IMR-90 (cell line): ENCODE results near the gene PMM1. TPM values are rescaled to one million over a fixed set of nuclear protein-coding genes. Genes with fewer than 3 reads are reported as not detected.

Experiments used
- ATAC-seq: fragments of 200-7000 bp; cut with Tn5 transposase; 2 replicates; pipeline ENCODE4 v1.9.1; 2020; ENCODE audit warnings: low read depth, mild to moderate bottlenecking, moderate library complexity
- BruUV-seq: library from RNA; stranded (reverse); fragments of 400-500 nt; replicated peaks from 2 replicates; lab custom pipeline; 2021; lab: Mats Ljungman, UMichigan
- CTCF ChIA-PET: fragments of 300-600 bp; formaldehyde crosslinking; extraction: SDS; loops from one replicate; lab custom pipeline; 2021; ENCODE audit warnings: antibody characterized with exemption; lab: Yijun Ruan, JAX
- POLR2A ChIA-PET: fragments of 300-600 bp; sonication (Branson Sonifier 250); formaldehyde crosslinking; loops from one replicate; lab custom pipeline; 2022; ENCODE audit warnings: antibody characterized with exemption; ENCODE audit not compliant: unreplicated experiment; lab: Charles Lee
- DNase-seq: peaks from one replicate; pipeline ENCODE4 v3.0.0; 2013
- H2AFZ ChIP-seq: replicated peaks from 2 replicates; pipeline ENCODE3; 2013; ENCODE audit warnings: low read length, mild to moderate bottlenecking; ENCODE audit not compliant: poor library complexity
- H2AK5ac ChIP-seq: 2 replicates; pipeline ENCODE4 v1.6.1; 2013; ENCODE audit warnings: low read depth, low read length, inconsistent platforms
- H2AK9ac ChIP-seq: replicated peaks from 2 replicates; pipeline ENCODE3; 2013; ENCODE audit warnings: mild to moderate bottlenecking, low read depth, low read length, moderate library complexity; ENCODE audit not compliant: poor library complexity
- H2BK120ac ChIP-seq: 2 replicates; pipeline ENCODE4 v1.6.1; 2013; ENCODE audit warnings: low read depth, low read length, inconsistent platforms
- H2BK15ac ChIP-seq: 3 replicates; pipeline ENCODE4 v1.6.1; 2013; ENCODE audit warnings: low read depth, low read length, inconsistent platforms
- H2BK20ac ChIP-seq: 2 replicates; pipeline ENCODE4 v1.6.1; 2013; ENCODE audit warnings: low read depth, mild to moderate bottlenecking, inconsistent platforms, low read length, moderate library complexity
- H2BK5ac ChIP-seq: 2 replicates; pipeline ENCODE4 v1.6.1; 2013; ENCODE audit warnings: mild to moderate bottlenecking, low read depth, low read length, inconsistent platforms; ENCODE audit not compliant: poor library complexity, severe bottlenecking
- H3K14ac ChIP-seq: replicated peaks from 2 replicates; pipeline ENCODE4 v1.6.1; 2013; ENCODE audit warnings: low read depth, low read length, inconsistent platforms
- H3K18ac ChIP-seq: 2 replicates; pipeline ENCODE4 v1.6.1; 2013; ENCODE audit warnings: low read depth, low read length, control low read depth
- H3K23ac ChIP-seq: 2 replicates; pipeline ENCODE4 v1.6.1; 2013; ENCODE audit warnings: low read depth, low read length, inconsistent platforms
- H3K27ac ChIP-seq: 2 replicates; pipeline ENCODE4 v1.5.1; 2013; ENCODE audit warnings: mild to moderate bottlenecking, control low read depth, low read length; ENCODE audit not compliant: insufficient read depth
- H3K27me3 ChIP-seq: 2 replicates; pipeline ENCODE4 v1.6.1; 2013; ENCODE audit warnings: low read length; ENCODE audit not compliant: control insufficient read depth, insufficient read depth
- H3K36me3 ChIP-seq: 2 replicates; pipeline ENCODE4 v1.6.1; 2013; ENCODE audit warnings: low read length, mixed read lengths; ENCODE audit not compliant: control insufficient read depth, insufficient read depth
- H3K4ac ChIP-seq: 2 replicates; pipeline ENCODE4 v1.6.1; 2013; ENCODE audit warnings: low read depth, low read length, inconsistent platforms
- H3K4me1 ChIP-seq: 2 replicates; pipeline ENCODE4 v1.6.1; 2013; ENCODE audit warnings: low read length, mixed read lengths; ENCODE audit not compliant: control insufficient read depth, insufficient read depth
- H3K4me2 ChIP-seq: 2 replicates; pipeline ENCODE4 v1.6.1; 2013; ENCODE audit warnings: low read depth, mild to moderate bottlenecking, control low read depth, low read length, moderate library complexity
- H3K4me3 ChIP-seq: 2 replicates; pipeline ENCODE4 v1.5.1; 2013; ENCODE audit warnings: low read depth, mild to moderate bottlenecking, control low read depth, low read length, moderate library complexity; ENCODE audit not compliant: insufficient read depth
- H3K56ac ChIP-seq: 2 replicates; pipeline ENCODE4 v1.6.1; 2013; ENCODE audit warnings: low read length, inconsistent platforms; ENCODE audit not compliant: insufficient read depth; ENCODE audit errors: extremely low read depth
- H3K79me1 ChIP-seq, 2 experiments: 2 replicates each; pipeline ENCODE4 v1.6.1; 2013; ENCODE audit warnings: low read length in 2 of 2, inconsistent platforms in 1 of 2, low read depth in 1 of 2
- H3K9ac ChIP-seq: 2 replicates; pipeline ENCODE4 v1.6.1; 2013; ENCODE audit warnings: low read depth, low read length, control low read depth
- H3K9me1 ChIP-seq: 2 replicates; pipeline ENCODE4 v1.6.1; 2013; ENCODE audit warnings: low read length, inconsistent platforms; ENCODE audit not compliant: insufficient read depth
- H3K9me3 ChIP-seq: 2 replicates; pipeline ENCODE4 v1.6.1; 2013; ENCODE audit warnings: low read length; ENCODE audit not compliant: control insufficient read depth, insufficient read depth
- H4K20me1 ChIP-seq: 2 replicates; pipeline ENCODE4 v1.6.1; 2013; ENCODE audit warnings: low read length, inconsistent platforms; ENCODE audit not compliant: insufficient read depth
- H4K5ac ChIP-seq: 2 replicates; pipeline ENCODE4 v1.6.1; 2013; ENCODE audit warnings: mild to moderate bottlenecking, low read depth, low read length, control low read depth
- H4K8ac ChIP-seq, 2 experiments: 2 replicates each; pipeline ENCODE4 v1.6.1; 2013; ENCODE audit warnings: low read depth in 2 of 2, low read length in 2 of 2, control low read depth in 1 of 2, inconsistent platforms in 1 of 2
- H4K91ac ChIP-seq: 2 replicates; pipeline ENCODE4 v1.6.1; 2013; ENCODE audit warnings: low read depth, low read length, inconsistent platforms; ENCODE audit not compliant: insufficient read depth
- BHLHE40 ChIP-seq: fragments of 150-350 bp; IDR thresholded peaks from 2 replicates; pipeline ENCODE4 v1.6.1; 2016; ENCODE audit warnings: mild to moderate bottlenecking, low read depth, low read length
- CEBPB ChIP-seq: IDR thresholded peaks from 2 replicates; pipeline ENCODE4 v1.6.1; 2012; ENCODE audit warnings: low read depth, low read length, improper control_type of control experiment
- CHD1 ChIP-seq: IDR thresholded peaks from 2 replicates; pipeline ENCODE4 v1.6.1; 2012; ENCODE audit warnings: low read depth, low read length, improper control_type of control experiment
- FOS ChIP-seq: fragments of 150-350 bp; IDR thresholded peaks from 2 replicates; pipeline ENCODE4 v1.6.1; 2016; ENCODE audit warnings: low read depth, low read length
- MAFK ChIP-seq: IDR thresholded peaks from 2 replicates; pipeline ENCODE4 v1.6.1; 2012; ENCODE audit warnings: low read depth, low read length, improper control_type of control experiment
- MAZ ChIP-seq: IDR thresholded peaks from 2 replicates; pipeline ENCODE4 v1.6.1; 2012; ENCODE audit warnings: low read depth, mild to moderate bottlenecking, low read length, improper control_type of control experiment, moderate library complexity, borderline replicate concordance
- MXI1 ChIP-seq: IDR thresholded peaks from 2 replicates; pipeline ENCODE4 v1.6.1; 2012; ENCODE audit warnings: low read depth, mild to moderate bottlenecking, low read length, moderate library complexity, borderline replicate concordance
- NFE2L2 ChIP-seq: fragments of 150-350 bp; IDR thresholded peaks from 2 replicates; pipeline ENCODE4 v1.6.1; 2016; ENCODE audit warnings: low read depth, mild to moderate bottlenecking, low read length
- POLR2A ChIP-seq: IDR thresholded peaks from 2 replicates; pipeline ENCODE4 v1.6.1; 2012; ENCODE audit warnings: mild to moderate bottlenecking, low read depth, low read length
- RAD21 ChIP-seq: IDR thresholded peaks from 2 replicates; pipeline ENCODE4 v1.6.1; 2012; ENCODE audit warnings: low read length, improper control_type of control experiment
- RCOR1 ChIP-seq: IDR thresholded peaks from 2 replicates; pipeline ENCODE4 v1.6.1; 2012; ENCODE audit warnings: mild to moderate bottlenecking, low read length, improper control_type of control experiment; ENCODE audit not compliant: insufficient replicate concordance
- RFX5 ChIP-seq: IDR thresholded peaks from 2 replicates; pipeline ENCODE4 v1.8.0; 2012; ENCODE audit warnings: low read depth, mild to moderate bottlenecking, low read length, moderate library complexity
- SMC3 ChIP-seq: fragments of 150-350 bp; IDR thresholded peaks from 2 replicates; pipeline ENCODE4 v1.6.1; 2016; ENCODE audit warnings: low read depth, mild to moderate bottlenecking, antibody characterized with exemption, low read length, moderate library complexity
- USF2 ChIP-seq: fragments of 150-350 bp; IDR thresholded peaks from 2 replicates; pipeline ENCODE4 v1.6.1; 2017; ENCODE audit warnings: mild to moderate bottlenecking, antibody characterized with exemption, low read length, low read depth
- WGBS, 2 experiments: methylation state at CpG; one replicate each; pipeline versions ENCODE4 v1.1.5 to v1.1.7; 2013; ENCODE audit warnings: missing lambda C conversion rate in 2 of 2; ENCODE audit not compliant: insufficient read length in 1 of 2; ENCODE audit errors: extremely low coverage in 2 of 2; 5-methylcytosine and 5-hydroxymethylcytosine counted together
- dilution Hi-C: fragments of 300-500 bp; cut with HindIII; formaldehyde crosslinking; loops from one replicate; pipeline ENCODE4 v1.14.3; 2018; ENCODE audit warnings: low sequenced_read_pairs; ENCODE audit not compliant: unreplicated experiment
- in situ Hi-C: fragments of 300-500 bp; cut with MboI; formaldehyde crosslinking; loops from 3 replicates; pipeline ENCODE4 v1.14.3; 2019; ENCODE audit warnings: low sequenced_read_pairs, inconsistent platforms, mixed read lengths
- intact Hi-C: fragments of 100-400 bp; cut with micrococcal nuclease; formaldehyde crosslinking; loops from 2 replicates; pipeline ENCODE4 v1.10.0; 2022
- polyA plus RNA-seq, 3 experiments: library from polyadenylated mRNA; depleted of rRNA; stranded (reverse); fragments of >200 nt; gene quantifications; 2 replicates each; pipeline ENCODE4 v1.2.3, GENCODE V29; 2012; ENCODE audit warnings: low replicate concordance in 1 of 3
- total RNA-seq: library from RNA; depleted of rRNA; stranded (reverse); fragments of >200 nt; gene quantifications from 2 replicates; pipeline ENCODE4 v1.2.3, GENCODE V29; 2012
- TF ChIP-seq, protein P1 (sequence below): fragments of 150-350 bp; IDR thresholded peaks from 2 replicates; pipeline ENCODE4 v1.6.1; 2016; ENCODE audit warnings: low read depth, mild to moderate bottlenecking, low read length, moderate library complexity, borderline replicate concordance
- TF ChIP-seq, protein P2 (sequence below): conservative IDR thresholded peaks from 2 replicates; pipeline ENCODE4 v1.5.1; 2012; ENCODE audit warnings: mild to moderate bottlenecking, low read depth, low read length, improper control_type of control experiment

Gene PMM1
- total and polyA plus RNA-seq, 2 of the 4 experiments (the other 2 are of a cell fraction), result 22.8 to 92.8 TPM

GRCh38 chr22:41540365-41540764 lies 49.3 kb downstream of the PMM1 start:
- Histone ChIP-seq H2BK15ac (no peak overlapping the region), H3K79me1 (peaks cover 8 to 68% of the 10 kb centered on the region in 2 experiments), H2BK5ac (no peak overlapping the region), H3K4me1 (peaks cover 11% of the 10 kb centered on the region), H4K91ac (no peak overlapping the region), H3K23ac (no peak overlapping the region), H4K8ac (no peak overlapping the region), H3K4me2 (no peak overlapping the region), H4K5ac (no peak overlapping the region), H3K9me1 (peaks cover 28% of the 10 kb centered on the region), H3K36me3 (peaks cover 24% of the 10 kb centered on the region), H3K18ac (no peak overlapping the region), H3K27me3 (no peaks in the 10 kb centered on the region), H3K56ac (no peak overlapping the region), H3K27ac (no peak overlapping the region), H2BK20ac (no peak overlapping the region), H2AFZ (no peak overlapping the region), H3K9me3 (no peaks in the 10 kb centered on the region), H2AK9ac (no peak overlapping the region), H3K14ac (no peak overlapping the region), H2AK5ac (no peak overlapping the region), H3K4me3 (no peak overlapping the region), H4K20me1 (peaks cover 53% of the 10 kb centered on the region), H2BK120ac (no peak overlapping the region), H3K9ac (no peak overlapping the region), H3K4ac (no peak overlapping the region)
- BruUV-seq, result no TSS peak
- TF ChIP-seq RFX5 (no peak), MAZ (no peak), MXI1 (no peak), RAD21 (no peak), FOS (no peak), POLR2A (no peak), SMC3 (no peak), CHD1 (no peak), RCOR1 (no peak), MAFK (no peak), CEBPB (no peak), BHLHE40 (no peak), NFE2L2 (no peak), USF2 (no peak)
- TF ChIP-seq, protein P1, sequence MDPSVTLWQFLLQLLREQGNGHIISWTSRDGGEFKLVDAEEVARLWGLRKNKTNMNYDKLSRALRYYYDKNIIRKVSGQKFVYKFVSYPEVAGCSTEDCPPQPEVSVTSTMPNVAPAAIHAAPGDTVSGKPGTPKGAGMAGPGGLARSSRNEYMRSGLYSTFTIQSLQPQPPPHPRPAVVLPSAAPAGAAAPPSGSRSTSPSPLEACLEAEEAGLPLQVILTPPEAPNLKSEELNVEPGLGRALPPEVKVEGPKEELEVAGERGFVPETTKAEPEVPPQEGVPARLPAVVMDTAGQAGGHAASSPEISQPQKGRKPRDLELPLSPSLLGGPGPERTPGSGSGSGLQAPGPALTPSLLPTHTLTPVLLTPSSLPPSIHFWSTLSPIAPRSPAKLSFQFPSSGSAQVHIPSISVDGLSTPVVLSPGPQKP, result no peak
- TF ChIP-seq, protein P2, sequence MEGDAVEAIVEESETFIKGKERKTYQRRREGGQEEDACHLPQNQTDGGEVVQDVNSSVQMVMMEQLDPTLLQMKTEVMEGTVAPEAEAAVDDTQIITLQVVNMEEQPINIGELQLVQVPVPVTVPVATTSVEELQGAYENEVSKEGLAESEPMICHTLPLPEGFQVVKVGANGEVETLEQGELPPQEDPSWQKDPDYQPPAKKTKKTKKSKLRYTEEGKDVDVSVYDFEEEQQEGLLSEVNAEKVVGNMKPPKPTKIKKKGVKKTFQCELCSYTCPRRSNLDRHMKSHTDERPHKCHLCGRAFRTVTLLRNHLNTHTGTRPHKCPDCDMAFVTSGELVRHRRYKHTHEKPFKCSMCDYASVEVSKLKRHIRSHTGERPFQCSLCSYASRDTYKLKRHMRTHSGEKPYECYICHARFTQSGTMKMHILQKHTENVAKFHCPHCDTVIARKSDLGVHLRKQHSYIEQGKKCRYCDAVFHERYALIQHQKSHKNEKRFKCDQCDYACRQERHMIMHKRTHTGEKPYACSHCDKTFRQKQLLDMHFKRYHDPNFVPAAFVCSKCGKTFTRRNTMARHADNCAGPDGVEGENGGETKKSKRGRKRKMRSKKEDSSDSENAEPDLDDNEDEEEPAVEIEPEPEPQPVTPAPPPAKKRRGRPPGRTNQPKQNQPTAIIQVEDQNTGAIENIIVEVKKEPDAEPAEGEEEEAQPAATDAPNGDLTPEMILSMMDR, result no peak
- in situ Hi-C loops (no loop called here), intact Hi-C loops (no loop called here), dilution Hi-C loops (no loop called here)
- ChIA-PET CTCF (no interaction called here), POLR2A (no interaction called here)
- ATAC-seq (no peak), DNase-seq (no peak)
- 100% methylated on average over 2 of the region's 7 CpGs; no CpG with 5 or more reads in 1 of the 2 experiments for WGBS, 2 experiments
